Dermis blood vessel endothelial cell (primary cell): ENCODE measurements around the gene LNX1. TPM values are rescaled to one million over a fixed set of nuclear protein-coding genes. Genes with fewer than 3 reads are reported as not detected.
"Not testable (repeated sequence)": the region's sequence is repeated elsewhere in the genome, so short reads cannot be mapped to it uniquely, and the experiment has no call there.

Source experiments
- DNase-seq: peaks from one replicate; pipeline ENCODE4 v3.0.0; 2010
- total RNA-seq: library from RNA; depleted of rRNA; stranded (reverse); fragments of >200 nt; gene quantifications from 2 replicates; pipeline ENCODE4 v1.2.3, GENCODE V29; 2014

LNX1 gene
- total RNA-seq, 1 donor from 2014 or later: 3.1 TPM

DNA sequence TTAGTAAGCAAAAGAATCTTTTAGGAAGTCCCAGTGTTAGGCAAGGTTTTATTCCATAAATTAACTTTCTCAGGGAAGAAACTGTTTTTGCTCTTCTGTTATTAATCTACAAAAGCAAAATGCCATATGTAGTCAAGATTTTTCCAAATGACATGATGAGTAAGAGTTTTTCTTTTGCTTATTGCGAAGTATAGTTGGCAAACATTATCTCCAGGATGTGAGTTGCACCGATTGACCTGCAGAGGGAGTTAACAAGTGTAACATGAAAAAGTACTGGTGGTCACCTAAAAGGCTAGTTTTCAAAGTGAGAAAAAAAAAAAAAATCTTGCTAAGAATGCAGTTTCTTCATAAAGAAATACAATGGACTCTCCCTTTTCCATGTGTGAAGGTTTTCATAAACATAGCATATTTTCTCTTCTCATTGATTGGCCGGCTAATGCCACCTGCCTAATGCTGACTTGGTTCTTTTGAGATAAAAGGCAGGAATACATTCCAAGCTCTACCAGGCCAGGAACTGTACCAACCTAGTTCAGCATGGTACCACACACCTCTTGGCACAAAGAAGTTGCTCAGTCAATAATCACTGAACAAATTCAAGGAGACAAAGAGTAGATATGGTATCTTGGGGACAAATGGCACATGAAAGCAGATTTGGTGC is 100.2 kb downstream of the LNX1 start:
- peak; percentile 83 for DNase-seq

DNA sequence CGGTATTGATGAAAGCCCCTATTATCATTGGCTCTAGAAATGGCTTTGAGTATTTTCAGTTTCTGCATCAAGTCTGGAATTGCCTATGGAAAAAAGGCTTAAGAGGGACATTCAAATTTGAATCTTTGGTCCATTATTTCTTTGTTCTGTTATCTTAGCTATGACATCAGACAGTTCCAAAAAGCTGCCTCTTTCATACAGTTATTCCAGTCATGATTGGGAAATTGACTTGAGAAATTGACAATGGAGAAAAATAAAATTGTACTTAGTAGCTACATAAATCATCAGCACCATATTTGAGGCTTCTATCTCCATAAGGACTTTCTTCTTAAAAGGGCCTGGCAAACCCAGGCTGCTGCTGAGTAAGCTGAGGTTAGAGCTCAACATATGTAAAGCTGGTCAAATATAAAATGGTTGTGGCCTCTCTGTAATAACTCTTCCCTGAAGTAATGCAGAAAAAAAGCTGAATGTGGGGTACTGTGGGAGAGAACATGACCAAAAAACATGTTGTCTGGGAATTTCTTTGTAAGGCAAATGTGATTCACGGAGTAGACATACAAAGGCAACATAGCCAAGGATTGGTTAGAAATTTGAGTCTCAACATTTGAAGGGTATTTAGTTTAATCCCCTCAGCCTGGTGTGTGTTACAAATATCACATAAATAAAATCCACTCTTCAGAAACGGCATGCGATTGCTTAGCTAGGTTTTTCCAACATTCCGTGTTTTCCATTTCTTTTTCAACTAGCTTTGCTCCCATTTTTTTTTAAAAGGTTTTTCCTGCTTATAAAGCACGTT is 100.9 kb downstream of the LNX1 start:
- DNase-seq: no peak

DNA sequence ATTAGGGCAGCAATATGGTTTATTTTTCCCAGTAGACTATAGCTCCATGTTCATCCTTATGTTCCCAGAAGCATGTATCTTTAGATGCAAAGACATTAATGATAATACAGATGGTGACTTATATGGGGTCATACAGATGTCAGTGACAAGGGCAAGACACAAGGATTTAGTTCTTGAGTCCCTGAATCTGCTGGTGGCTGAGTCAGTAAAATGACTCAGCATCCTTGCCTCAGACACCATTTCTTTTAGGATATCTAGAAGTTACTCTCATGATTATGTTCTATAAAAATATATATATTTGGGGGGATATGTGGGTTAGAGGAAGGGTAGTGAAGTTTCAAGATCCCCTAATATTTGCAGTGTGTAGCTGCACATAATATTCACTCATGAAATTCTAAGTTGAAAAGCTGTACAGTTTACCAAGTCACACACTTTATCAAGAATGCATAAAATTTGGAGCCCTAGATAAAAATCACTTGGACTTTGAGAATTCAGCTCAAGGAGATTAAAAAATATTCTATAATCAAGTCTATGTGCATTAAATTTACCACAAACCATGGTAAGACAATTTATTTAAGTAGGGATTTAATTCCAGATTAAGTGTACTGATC is 101.9 kb downstream of the LNX1 start:
- DNase-seq: peak; percentile 21

DNA sequence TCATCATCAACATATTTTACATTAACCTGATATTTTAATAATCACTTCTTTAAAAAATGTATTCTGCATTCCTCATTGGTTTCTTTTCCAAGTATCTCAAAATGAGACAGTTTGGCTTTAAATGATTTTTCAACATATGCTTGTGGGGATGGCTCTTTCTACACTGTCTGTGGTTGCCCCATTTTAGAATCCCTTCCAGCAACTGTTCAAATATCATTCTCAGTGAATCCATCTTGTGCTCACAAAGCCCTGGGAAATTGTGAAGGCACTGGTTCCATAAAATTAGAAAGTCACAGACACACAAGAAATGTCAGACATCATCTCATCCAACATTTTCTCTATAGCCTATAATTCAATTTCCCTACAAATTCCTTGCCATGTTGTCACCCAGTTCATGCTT is 103.5 kb downstream of the LNX1 start:
- DNase-seq: no peak

DNA sequence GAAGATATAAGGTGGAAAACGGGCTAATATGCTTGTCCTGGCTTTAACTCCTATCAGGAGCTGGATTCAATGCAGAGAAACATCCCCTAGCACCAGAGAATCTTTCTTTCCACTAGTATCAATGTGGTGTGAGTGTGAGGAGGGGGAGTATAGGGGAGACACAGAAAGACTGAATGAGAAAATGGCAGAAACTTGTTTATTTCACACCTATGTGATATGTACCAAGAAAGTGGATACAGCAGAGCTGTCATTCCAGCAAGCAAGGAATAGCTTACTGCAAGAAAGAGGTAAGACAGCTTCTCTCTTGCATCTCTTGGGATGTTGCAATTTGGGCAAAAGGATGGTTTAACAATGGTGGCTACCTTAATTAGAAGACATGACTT is 105.6 kb downstream of the LNX1 start:
- DNase-seq: no peak

DNA sequence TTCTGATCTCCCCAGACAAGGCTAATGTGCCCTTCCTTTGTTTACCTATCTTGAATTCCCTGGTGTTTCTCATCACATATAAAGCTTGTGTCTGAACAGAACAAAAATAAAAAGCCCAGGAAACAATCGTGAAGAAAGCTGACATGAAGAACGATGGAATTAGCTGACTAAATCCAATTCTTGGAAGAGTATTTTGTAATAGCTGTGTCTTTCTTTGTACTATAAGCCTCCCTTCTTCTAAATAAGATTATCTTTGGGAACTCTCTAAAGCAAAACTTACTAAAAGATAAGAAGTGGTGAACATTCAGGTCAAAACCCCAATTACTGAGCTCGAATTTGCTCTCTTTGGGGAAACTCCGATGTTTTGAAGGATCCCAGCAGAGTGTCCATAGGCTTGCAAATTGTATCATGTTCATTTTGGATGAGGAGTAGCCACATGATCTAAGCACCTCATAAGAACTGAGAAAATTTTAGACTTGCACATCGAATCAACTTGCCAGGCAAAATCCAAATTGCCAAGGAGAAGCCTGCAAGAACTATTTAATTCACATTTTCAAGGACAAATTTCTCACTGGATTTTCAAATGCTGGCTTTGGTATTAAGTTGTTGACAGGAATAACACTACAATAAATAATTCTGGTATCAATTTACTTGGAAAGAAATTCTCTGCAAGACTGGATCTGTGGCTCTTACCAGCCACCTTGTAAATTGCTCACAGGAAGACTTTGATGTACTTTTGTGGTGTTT is 106.2 kb downstream of the LNX1 start:
- DNase-seq: no peak

DNA sequence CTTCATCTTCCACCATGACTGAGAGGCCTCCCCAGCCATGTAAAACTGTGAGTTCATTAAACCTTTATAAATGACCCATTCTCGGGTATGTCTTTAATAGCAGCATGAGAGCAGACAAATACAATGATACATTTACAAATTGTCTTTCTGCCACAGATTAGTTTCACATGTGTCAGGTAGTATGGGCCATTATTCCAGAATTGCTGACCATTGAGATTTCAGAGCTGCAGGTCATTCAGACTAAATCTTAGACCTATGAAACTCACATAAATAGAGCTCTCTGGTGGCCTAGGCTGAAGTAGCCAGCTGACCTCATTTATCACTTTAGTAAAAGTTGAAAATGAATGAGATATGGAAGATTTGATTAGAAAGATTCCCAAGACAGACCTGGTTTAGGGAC is 108.0 kb downstream of the LNX1 start:
- no peak for DNase-seq

DNA sequence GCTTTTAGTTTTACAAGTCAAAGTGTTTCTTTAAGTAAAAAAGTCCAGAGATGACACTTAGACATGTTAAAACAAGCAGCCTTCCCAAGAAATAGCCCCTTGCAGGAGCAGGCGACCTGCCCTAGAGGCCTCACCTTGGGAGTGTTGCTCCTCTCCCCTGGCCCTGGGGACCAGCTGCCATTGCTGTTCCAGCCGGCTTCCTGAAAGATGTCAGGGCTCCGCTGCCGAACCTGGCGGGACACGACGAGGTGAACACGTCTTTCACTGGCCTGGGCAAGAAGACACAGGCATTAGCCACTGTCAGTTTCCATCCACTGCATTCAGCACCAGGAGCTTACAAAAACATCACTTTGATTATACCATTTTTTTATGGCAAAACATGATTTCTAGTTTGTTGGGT is 109.7 kb downstream of the LNX1 start:
- no peak for DNase-seq

DNA sequence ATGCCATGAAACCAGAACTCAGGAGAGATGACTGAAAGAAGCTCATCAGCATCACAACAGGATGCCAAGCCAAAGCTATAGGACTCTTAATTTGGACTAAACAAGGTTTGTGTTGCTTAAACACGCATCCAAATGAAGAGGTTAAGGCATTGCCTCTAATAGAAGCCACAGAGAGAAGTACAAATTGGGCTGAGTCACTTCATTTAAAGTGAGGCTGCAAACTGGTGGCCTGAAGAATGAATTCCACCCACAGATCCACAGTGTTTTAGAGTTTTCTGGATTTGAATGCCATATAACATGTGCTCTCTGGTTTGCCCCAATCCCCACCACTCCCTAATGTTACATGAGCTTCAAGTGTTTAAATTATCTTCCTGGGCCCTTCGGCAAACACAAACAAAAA is 110.4 kb downstream of the LNX1 start:
- no peak for DNase-seq

DNA sequence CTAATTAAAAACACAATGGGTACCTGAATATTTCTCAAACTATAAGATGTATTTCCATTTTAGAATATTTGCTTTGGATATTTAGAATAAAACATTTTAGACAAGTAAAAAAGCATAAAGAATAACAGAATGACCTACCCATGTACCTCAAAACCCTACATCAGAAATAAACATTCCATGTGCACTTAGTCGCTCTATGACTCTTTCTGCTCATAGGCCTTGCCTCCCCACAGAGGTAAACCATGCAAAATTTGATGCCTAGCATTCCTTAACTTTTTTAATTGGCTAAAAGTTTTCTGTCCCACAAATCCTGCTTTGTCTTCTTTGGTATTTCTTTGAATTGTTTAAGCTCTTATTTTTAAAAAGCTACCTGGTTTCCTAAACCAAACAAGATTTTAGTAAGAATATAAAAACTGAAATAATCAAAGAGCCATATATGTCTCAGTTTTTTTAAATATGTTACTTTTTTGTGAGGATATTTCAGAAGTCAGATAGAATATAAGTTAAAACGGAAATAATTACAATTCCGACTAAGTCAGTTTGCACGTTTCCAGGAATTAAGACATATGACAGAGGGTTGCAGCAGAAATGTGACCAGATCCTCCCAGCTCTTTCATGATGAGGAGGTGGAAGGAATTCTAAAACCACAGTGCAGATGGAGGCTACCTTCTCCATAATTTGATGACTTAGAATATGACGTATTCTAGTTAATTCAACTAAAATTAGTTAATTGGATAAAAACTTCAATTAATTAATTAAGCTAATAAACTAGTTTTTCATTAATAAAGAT is 111.4 kb downstream of the LNX1 start:
- DNase-seq: no peak

DNA sequence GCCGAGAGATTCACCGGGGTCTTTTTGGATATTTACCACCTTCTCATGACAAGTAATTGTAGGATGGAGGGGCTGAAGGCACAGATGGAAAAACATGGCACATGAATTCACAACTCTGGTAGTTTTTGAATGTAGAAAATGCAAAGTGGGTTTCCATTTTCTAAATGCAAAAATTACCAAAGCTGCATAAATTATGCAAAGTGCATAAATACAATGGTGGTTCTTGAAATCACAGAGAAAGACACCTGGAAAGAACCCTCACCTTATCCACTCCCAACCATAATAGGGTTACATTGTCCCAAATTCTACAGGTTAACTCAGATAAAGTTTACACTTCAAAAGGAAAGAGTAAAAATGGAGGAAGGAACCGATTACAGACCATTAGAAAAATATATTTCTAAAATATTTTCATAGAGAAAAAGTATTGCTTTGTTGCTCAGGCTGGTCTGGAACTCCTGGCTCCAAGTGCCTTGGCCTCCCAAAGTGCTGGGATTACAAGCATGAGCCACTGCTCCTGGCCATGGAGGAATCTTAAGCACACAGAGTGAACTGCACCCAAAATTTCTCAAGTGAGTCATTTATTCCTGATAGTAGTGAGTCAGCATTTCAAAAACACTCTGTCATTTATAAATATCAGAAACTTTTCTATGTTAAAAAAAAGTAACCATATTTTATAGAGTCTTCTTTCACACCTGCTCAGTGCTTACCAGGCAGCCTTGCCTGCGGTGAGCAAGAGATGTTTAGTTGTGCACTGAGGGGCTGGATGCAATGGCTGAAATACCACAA is 112.4 kb downstream of the LNX1 start:
- DNase-seq: peak; percentile 11

DNA sequence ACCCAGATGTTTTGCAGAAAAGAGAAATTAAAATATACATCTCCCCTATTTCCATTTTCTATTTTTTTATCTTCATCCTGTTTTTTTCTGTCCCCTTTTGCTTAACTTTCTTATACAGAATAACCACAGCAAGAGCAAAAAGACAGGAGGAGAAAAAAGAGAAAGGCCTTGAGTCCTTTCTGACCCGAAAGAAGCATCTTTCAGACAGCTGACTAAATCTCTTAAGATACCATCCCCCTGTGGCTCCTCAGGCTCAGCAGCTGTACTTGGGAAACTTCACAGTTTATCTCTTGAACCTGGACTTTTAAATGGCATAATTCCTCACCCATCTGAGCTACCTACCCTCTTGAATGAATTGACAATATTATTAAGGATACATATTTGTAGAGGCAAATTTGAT is 113.7 kb downstream of the LNX1 start:
- no peak for DNase-seq

DNA sequence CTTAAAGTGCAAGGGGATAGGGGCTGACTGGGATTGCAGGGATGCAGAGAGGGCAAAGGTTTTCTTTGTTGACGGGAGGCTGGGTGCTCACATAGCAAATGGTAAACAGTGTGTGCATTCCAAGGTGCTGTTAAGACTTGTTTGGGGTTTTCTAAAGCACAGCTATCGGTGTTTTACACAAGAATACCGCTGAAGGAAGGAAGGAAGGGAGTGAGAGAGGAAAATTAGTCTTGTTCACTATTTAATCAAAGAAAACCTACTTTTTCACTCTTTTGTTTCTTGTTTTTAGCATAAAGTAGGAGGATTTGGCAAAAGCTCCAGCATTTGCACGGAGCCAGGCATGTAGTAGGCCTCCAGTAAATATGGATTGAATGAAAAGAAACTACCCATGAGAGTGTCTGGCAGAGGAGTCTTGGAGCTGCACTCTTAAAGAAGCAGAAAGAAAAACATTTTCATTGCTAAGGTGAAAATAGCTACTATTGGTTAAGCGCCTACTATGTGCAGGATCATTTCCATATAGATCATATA is 114.2 kb downstream of the LNX1 start:
- DNase-seq: no peak

DNA sequence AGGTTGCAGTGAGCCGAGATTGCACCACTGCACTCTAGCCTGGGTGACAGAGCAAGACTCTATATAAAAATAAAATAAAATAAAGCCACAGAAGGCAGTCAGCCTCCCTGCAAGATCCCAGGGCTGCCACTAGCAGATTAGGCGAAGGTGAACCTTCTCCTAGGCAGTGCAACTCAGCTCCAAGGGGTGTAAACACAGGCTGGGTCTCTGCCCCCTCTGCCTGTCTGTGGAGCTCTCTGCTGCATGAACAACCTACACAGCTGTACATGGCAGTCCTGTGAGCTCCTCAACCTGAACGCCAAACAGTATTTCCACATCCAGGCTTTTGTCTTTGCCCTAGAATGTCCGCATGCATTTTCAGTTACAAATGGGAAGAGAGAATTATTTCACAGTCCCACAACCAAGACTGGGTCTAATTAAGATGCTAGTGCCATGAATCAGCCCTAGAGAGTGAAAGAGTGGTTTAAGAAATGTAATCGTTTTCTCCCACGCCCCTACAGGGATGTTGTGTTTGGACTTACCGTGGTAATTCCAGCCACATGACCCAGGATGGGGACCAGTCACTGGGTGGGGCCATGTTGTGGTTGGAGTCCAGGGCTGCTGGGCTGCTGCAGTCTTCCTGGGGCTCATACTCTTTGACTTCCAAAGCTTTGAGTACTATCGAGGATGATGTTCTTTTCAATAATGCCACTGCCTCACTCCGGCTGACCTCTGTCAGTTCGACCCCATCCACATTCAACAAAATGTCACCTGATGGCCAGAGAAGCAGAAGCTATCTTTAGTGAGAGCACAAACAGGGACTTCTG is 114.9 kb downstream of the LNX1 start:
- no peak for DNase-seq

DNA sequence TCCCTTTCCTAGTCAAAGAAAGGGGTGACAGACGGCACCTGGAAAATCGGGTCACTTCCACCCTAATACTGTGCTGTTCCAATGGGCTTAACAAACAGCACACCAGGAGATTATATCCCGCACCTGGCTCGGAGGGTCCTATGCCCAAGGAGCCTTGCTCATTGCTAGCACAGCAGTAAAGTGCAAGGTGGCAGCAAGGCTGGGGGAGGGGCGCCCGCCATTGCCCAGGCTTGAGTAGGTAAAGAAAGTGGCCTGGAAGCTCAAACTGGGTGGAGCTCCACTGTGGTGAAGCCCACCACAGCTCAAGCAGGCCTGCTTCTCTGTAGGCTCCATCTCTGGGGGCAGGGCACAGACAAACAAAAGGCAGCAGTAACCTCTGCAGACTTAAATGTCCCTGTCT is 124.7 kb downstream of the LNX1 start:
- not testable (repeated sequence) for DNase-seq

DNA sequence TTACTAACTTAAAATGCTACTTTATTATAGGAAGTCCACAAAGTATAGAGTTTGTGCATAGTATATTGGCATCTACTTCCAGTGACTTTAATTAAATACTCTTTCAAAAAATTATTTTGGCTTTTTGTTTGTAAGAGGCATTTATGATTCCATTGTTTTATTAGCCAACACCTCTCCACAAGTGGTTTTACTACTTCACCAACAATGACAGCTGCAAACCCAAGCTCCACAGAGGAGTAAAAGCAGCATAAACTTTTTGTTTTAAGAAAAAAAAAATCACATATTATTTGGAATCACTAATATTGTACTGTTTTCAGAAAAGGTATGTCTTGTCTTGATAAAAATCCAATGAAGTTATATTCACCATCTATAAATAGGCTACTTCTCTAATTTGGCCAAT is 125.4 kb downstream of the LNX1 start:
- DNase-seq: no peak

DNA sequence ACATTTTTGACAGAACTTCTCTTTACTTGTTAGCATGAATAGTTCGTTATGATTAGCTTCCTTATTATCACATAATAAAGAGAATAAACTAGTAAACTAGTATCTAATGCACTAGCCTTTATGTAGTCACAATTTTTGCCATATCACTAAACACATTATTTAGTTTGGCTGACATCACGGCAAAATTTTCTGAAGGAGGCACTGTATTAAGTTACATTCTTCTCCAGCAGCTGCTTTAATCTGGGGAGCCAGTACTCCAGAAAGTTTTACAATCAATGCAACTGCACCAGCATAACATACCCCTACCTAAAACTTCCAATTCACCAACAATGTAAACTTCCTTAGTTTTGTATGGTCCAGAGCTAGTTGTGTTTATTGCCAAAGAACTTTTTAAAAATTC is 126.0 kb downstream of the LNX1 start:
- DNase-seq: no peak

DNA sequence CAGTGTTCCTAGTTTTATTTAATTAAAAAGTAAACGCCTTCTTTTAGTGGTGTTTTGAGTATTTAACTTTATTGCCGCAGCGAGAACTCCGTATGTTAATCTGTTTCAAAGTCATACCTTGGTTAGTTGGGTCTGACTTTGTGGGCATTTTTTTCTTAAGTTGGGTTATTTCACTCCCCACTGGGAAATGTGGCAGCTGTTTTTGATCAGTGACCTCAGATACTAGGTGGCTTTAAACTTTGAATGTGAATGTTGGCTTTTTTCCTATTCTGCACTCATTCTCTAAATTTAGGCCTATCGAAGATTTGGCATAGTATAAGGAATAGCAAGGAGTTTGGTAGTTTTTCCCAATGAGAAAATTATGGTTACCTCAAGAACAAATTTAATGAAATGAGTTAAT is 127.9 kb downstream of the LNX1 start:
- no peak for DNase-seq

DNA sequence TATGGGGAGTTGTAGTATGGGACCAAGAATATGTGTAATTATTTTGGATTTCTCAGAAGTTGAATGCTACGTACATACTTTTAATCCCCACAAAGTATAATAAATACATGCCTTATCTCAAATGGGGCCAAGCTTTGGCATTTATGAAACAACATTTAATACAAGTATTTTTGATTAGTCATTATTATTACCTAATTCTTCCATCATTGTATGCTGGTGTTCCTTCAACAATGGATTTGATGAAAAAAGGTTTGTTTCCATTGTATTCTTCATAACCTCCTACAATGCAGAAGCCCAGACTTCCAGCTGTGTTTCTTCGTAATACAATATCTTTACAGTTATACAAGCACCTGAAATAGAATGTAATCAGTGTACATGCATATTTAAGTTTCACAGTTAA is 130.0 kb downstream of the LNX1 start:
- DNase-seq: peak; percentile 7

DNA sequence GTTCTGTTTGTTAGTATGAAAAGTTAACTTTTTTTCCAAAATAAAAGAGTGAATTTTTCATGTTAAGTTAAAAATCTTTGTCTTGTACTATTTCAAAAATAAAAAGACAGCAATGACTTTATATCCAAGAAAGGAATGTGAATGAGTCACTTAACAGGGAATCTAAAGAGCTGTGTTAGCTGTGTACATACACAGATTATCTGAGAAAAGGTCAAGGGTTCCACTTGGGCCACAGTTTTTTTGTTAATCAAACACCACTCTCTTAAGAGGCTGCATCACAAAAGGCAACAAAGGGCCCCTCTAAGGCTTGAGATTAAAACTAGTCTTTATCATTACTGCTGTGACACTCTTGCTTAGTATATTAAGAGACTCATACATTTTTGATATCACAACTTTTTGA is 131.7 kb downstream of the LNX1 start:
- DNase-seq: peak; percentile 26

DNA sequence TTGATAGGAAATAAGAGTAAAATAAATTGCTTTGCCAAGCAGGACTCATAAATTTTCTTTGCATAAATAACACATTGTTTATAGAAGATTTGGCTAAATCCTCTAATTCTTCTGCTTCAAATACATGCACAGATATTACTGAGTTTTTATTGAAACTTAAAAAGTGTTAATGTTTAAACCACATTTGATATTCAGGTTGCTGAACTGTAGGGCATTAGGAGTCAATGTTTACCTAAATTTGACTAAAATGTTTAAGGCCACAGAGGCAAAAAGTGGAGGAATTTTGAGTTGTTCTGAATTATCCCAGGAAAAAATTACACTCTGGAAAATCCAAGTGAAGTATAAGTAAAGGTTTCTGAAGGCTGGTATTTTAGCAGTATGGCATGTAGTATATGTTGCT is 135.1 kb downstream of the LNX1 start:
- no peak for DNase-seq
